ENCODE results near the gene STX18. TPM values are rescaled to one million over a fixed set of nuclear protein-coding genes. Genes with fewer than 3 reads are reported as not detected.

Gene STX18
- total and polyA plus RNA-seq, 10 of the 15 experiments (the other 5 are each of a cell fraction or from before 2014, with no cell fraction given) = 8.2 to 46.6 (median 31.1) TPM

GRCh38 chr4:4490816-4491215 lies 51.0 kb downstream of the STX18 start:
- Histone ChIP-seq H3K4me3 (no peak overlapping the region), H4K20me1 (ENCODE audit: control insufficient read depth, insufficient read depth) (no peaks in the 10 kb centered on the region), H3K9ac (ENCODE audit: control insufficient read depth, insufficient read depth, low read length) (no peak overlapping the region), H3K79me2 (ENCODE audit: control insufficient read depth, insufficient read depth, low read length) (peaks cover 14% of the 10 kb centered on the region), H3K9me3 (replicated peaks; ENCODE audit: control insufficient read depth, insufficient read depth, low read length) (no peaks in the 10 kb centered on the region), H3K36me3 (ENCODE audit: control insufficient read depth in 2 of 2, insufficient read depth in 2 of 2, low read length in 1 of 2) (no peaks in the 10 kb centered on the region; a peak in 1 of 4 replicates), H3K4me2 (ENCODE audit: control insufficient read depth, insufficient read depth) (peak overlapping the region; percentile 81; the same call in 1 of the 2 replicates), H3K27ac (ENCODE audit: control insufficient read depth, insufficient read depth) (peak overlapping the region; percentile 84), H2AFZ (ENCODE audit: control insufficient read depth, low read depth, low read length) (no peak overlapping the region), H3K4me1 (ENCODE audit: control insufficient read depth, insufficient read depth, low read length) (peaks cover 23% of the 10 kb centered on the region; the same call in 1 of the 2 replicates), H3K27me3 (replicated peaks in 1 of 2; ENCODE audit: control insufficient read depth in 2 of 2, insufficient read depth in 2 of 2, low read length in 1 of 2) (no peaks in the 10 kb centered on the region)
- no peak for TF ChIP-seq SP1 (IDR thresholded peaks at IDR 0.05; ENCODE audit: low read depth, low read length)
- no peak for TF ChIP-seq POU2F2 (IDR thresholded peaks at IDR 0.05; ENCODE audit: borderline replicate concordance, low read depth, low read length)
- TF ChIP-seq JUNB (IDR thresholded peaks at IDR 0.05) = no peak
- no peak for TF ChIP-seq SMAD5 (IDR thresholded peaks at IDR 0.05; ENCODE audit: low read depth)
- TF ChIP-seq SKIL (IDR thresholded peaks at IDR 0.05; ENCODE audit: low read depth, poor library complexity, severe bottlenecking) = no peak
- TF ChIP-seq CUX1 (IDR thresholded peaks at IDR 0.05; ENCODE audit: insufficient replicate concordance, low read depth, low read length) = no peak
- no peak for TF ChIP-seq STAT1 (conservative IDR thresholded peaks at IDR 0.05)
- no peak for TF ChIP-seq HDAC6 (IDR thresholded peaks at IDR 0.05; ENCODE audit: unreplicated experiment)
- no peak for TF ChIP-seq BCL3 (IDR thresholded peaks at IDR 0.05; ENCODE audit: borderline replicate concordance, insufficient read depth, low read depth, low read length, poor library complexity, severe bottlenecking)
- 95% methylated on average over 5 of the region's 5 CpGs for WGBS (ENCODE audit: insufficient coverage, insufficient replicate concordance, low lambda C conversion rate, missing lambda C conversion rate)
- ChIA-PET RAD21 (ENCODE audit: unreplicated experiment) (interaction anchor here (0.9 to 6.1 kb wide), 5 partner anchors 11 to 272 kb away, joined by 4 to 58 read pairs (median 9); no protein-coding TSS in a partner anchor), CTCF (interaction anchor here (0.6 to 4.8 kb wide), 13 partner anchors 9 to 389 kb away, joined by 3 to 36 read pairs (median 6); no protein-coding TSS in a partner anchor), POLR2A (interaction anchor here (1.2 to 1.6 kb wide), 2 partner anchors 51 to 270 kb away, joined by 3 to 5 read pairs; partner anchors contain the start of gene STX18), SMC1A (ENCODE audit: uncharacterized antibody, unreplicated experiment) (interaction anchor here (1.5 to 10.3 kb wide), 7 partner anchors 11 to 189 kb away, joined by 4 to 131 read pairs (median 12); partner anchors contain the start of gene STX18)
- no peak for ATAC-seq
- FAIRE-seq = no peak
- intact Hi-C loops (cut with micrococcal nuclease; ENCODE audit: unreplicated experiment) = no loop called here
- DNase-seq (ENCODE audit: low read depth, low spot score) = no peak
- in situ Hi-C loops (cut with MboI) = loop anchor here (5.0 kb wide), 1 partner anchor 271 kb away; no protein-coding TSS in a partner anchor
- BruUV-seq (replicated peaks) = no TSS peak
